Upper lobe of right lung (tissue), 1 donor: ENCODE results near the gene VGLL4. TPM values are rescaled to one million over a fixed set of nuclear protein-coding genes. Genes with fewer than 3 reads are reported as not detected.
A peak's percentile ranks its signal among the peaks of the same experiment; 100 is the strongest.

Source experiments
- ATAC-seq: fragments of 200-7000 bp; cut with Tn5 transposase; one replicate; pipeline ENCODE4 v1.9.1; 2020; ENCODE audit warnings: mild to moderate bottlenecking, moderate library complexity
- DNase-seq: peaks from one replicate; pipeline ENCODE4 v3.0.0-alpha.2; 2020
- H3K27ac ChIP-seq: fragments of 200-600 bp; one replicate; pipeline ENCODE4 v1.8.0; 2022
- H3K27me3 ChIP-seq: fragments of 200-600 bp; one replicate; pipeline ENCODE4 v1.8.0; 2022; ENCODE audit warnings: mild to moderate bottlenecking
- H3K36me3 ChIP-seq: fragments of 200-600 bp; one replicate; pipeline ENCODE4 v1.8.0; 2022
- H3K4me1 ChIP-seq: fragments of 200-600 bp; one replicate; pipeline ENCODE4 v1.8.0; 2022
- H3K4me3 ChIP-seq: fragments of 200-600 bp; one replicate; pipeline ENCODE4 v1.8.0; 2022; ENCODE audit warnings: mild to moderate bottlenecking
- H3K9me3 ChIP-seq: fragments of 200-600 bp; one replicate; pipeline ENCODE4 v1.8.0; 2022
- CTCF ChIP-seq: fragments of 200-600 bp; IDR thresholded peaks from one replicate; pipeline ENCODE4 v1.8.0; 2022; ENCODE audit warnings: antibody characterized with exemption
- intact Hi-C: fragments of 100-400 bp; cut with DNase I; formaldehyde crosslinking; loops from one replicate; pipeline ENCODE4 v1.11.0; 2022
- total RNA-seq: library from RNA; stranded (reverse); fragmentation: NEBNext Ultra II Directional; extraction: Animal tissue kit (Norgen Biotek cat#: 25700); gene quantifications from one replicate; pipeline ENCODE4 v1.2.1, GENCODE V29; 2021
- donor health status: DM: no; HTN: yes; CAD: no; lungs with severe emphysema.

Gene VGLL4
- total RNA-seq, 1 donor from 2014 or later: 57.5 TPM

- no peaks in the 10 kb centered on the region for H3K9me3 ChIP-seq
- no peak for ATAC-seq
- intact Hi-C loops: no loop called here
- no peak overlapping the region for H3K27ac ChIP-seq
- peaks cover 26% of the 10 kb centered on the region for H3K4me1 ChIP-seq
- no peak overlapping the region for H3K4me3 ChIP-seq
- DNase-seq: no peak
- H3K36me3 ChIP-seq: peaks cover 63% of the 10 kb centered on the region
- TF ChIP-seq CTCF: no peak
- no peaks in the 10 kb centered on the region for H3K27me3 ChIP-seq
Observed at GRCh38 chr3:11562277-11562881, 81.3 kb downstream of the VGLL4 start.

GRCh38 chr3:11560746-11561145, 83.0 kb downstream of the VGLL4 start:
- TF ChIP-seq CTCF: no peak
- Histone ChIP-seq H3K27me3 (no peaks in the 10 kb centered on the region), H3K4me3 (no peak overlapping the region), H3K4me1 (peaks cover 40% of the 10 kb centered on the region), H3K27ac (peak overlapping the region; percentile 42), H3K36me3 (peaks cover 62% of the 10 kb centered on the region), H3K9me3 (no peaks in the 10 kb centered on the region)
- ATAC-seq (no peak), DNase-seq (no peak)
- intact Hi-C loops: no loop called here

- ATAC-seq: peak; percentile 2
- TF ChIP-seq CTCF: no peak
- Histone ChIP-seq H3K27me3 (no peaks in the 10 kb centered on the region), H3K36me3 (peaks cover 66% of the 10 kb centered on the region), H3K4me3 (no peak overlapping the region), H3K27ac (peak overlapping the region; percentile 42), H3K4me1 (peaks cover 44% of the 10 kb centered on the region), H3K9me3 (no peaks in the 10 kb centered on the region)
- intact Hi-C loops: no loop called here
- DNase-seq: no peak
Observed at GRCh38 chr3:11559816-11560633, 83.7 kb downstream of the VGLL4 start.

GRCh38 chr3:11558918-11559815, 84.5 kb downstream of the VGLL4 start:
- intact Hi-C loops: no loop called here
- H3K4me3 ChIP-seq: no peak overlapping the region
- H3K4me1 ChIP-seq: peaks cover 48% of the 10 kb centered on the region
- no peak for TF ChIP-seq CTCF
- H3K9me3 ChIP-seq: no peaks in the 10 kb centered on the region
- peak overlapping the region; percentile 4 for H3K27ac ChIP-seq
- DNase-seq: no peak
- no peaks in the 10 kb centered on the region for H3K27me3 ChIP-seq
- H3K36me3 ChIP-seq: peaks cover 64% of the 10 kb centered on the region
- peak; percentile 13 for ATAC-seq

GRCh38 chr3:11558411-11558903, 85.3 kb downstream of the VGLL4 start:
- no peaks in the 10 kb centered on the region for H3K9me3 ChIP-seq
- H3K36me3 ChIP-seq: peaks cover 57% of the 10 kb centered on the region
- ATAC-seq: no peak
- TF ChIP-seq CTCF: no peak
- no peaks in the 10 kb centered on the region for H3K27me3 ChIP-seq
- intact Hi-C loops: no loop called here
- H3K4me1 ChIP-seq: peaks cover 55% of the 10 kb centered on the region
- no peak for DNase-seq
- no peak overlapping the region for H3K27ac ChIP-seq
- H3K4me3 ChIP-seq: no peak overlapping the region
